ENCODE data around the gene APLNR. TPM values are rescaled to one million over a fixed set of nuclear protein-coding genes. Genes with fewer than 3 reads are reported as not detected.

The APLNR gene
- polyA plus RNA-seq, 5 donors = 126 to 174 (median 152) TPM

GRCh38 chr11:57223601-57224000 is 13.4 kb downstream of the APLNR start:
- DNase-seq = no peak

- no peak for DNase-seq
Measured at GRCh38 chr11:57222239-57222638, 14.8 kb downstream of the APLNR start.

GRCh38 chr11:57219021-57219627 is 17.9 kb downstream of the APLNR start:
- DNase-seq = no peak

- DNase-seq = no peak
Measured at GRCh38 chr11:57217053-57217452, 20.0 kb downstream of the APLNR start.

GRCh38 chr11:57216463-57216862 is 20.6 kb downstream of the APLNR start:
- no peak for DNase-seq

GRCh38 chr11:57214494-57214893 is 22.6 kb downstream of the APLNR start:
- no peak for DNase-seq

- no peak for DNase-seq
Measured at GRCh38 chr11:57214098-57214417, 23.0 kb downstream of the APLNR start.

GRCh38 chr11:57213342-57214097 is 23.5 kb downstream of the APLNR start:
- DNase-seq = peak; percentile 83 to 84

- DNase-seq = no peak
Measured at GRCh38 chr11:57210781-57211180, 26.3 kb downstream of the APLNR start.

- no peak for DNase-seq
Measured at GRCh38 chr11:57207168-57207567, 29.9 kb downstream of the APLNR start.

GRCh38 chr11:57205041-57205641 is 31.9 kb downstream of the APLNR start:
- no peak for DNase-seq

GRCh38 chr11:57203882-57204480 is 33.1 kb downstream of the APLNR start:
- peak in 1 of 2 donors; percentile 42 for DNase-seq

GRCh38 chr11:57203359-57203758 is 33.7 kb downstream of the APLNR start:
- peak; percentile 88 to 91 for DNase-seq

GRCh38 chr11:57202281-57202680 is 34.8 kb downstream of the APLNR start:
- no peak for DNase-seq

GRCh38 chr11:57200917-57201316 is 36.1 kb downstream of the APLNR start:
- no peak for DNase-seq

- no peak for DNase-seq
Measured at GRCh38 chr11:57199330-57199729, 37.7 kb downstream of the APLNR start.

- DNase-seq = no peak
Measured at GRCh38 chr11:57197762-57198161, 39.3 kb downstream of the APLNR start.

GRCh38 chr11:57196596-57196995 is 40.5 kb downstream of the APLNR start:
- DNase-seq = no peak

- no peak for DNase-seq
Measured at GRCh38 chr11:57192316-57192715, 44.7 kb downstream of the APLNR start.

- no peak for DNase-seq
Measured at GRCh38 chr11:57191311-57192219, 45.5 kb downstream of the APLNR start.

GRCh38 chr11:57190548-57190947 is 46.5 kb downstream of the APLNR start:
- DNase-seq = no peak
